ENCODE data around the gene NFATC3.
A peak's percentile ranks its signal among the peaks of the same experiment; 100 is the strongest.

The NFATC3 gene

DNA sequence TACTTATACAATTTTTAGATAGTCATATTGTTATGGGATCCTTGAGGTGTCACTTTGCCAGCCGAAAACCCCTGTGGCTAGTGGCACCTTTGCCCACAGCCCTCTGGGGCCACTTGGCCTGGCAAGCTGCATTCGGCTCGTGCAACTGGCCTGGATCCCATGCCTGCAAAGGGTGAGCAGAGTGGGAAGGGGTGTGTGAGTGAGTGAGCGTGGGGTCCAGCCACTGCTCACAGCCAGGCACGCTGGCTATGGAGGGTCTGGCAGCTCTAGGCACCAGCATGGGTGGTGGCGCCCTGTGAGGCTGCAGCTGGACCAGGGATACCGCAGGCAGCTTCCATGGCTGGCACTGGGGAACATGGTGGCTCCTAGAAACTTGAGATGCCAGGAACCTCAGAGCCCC is 101.7 kb downstream of the NFATC3 start:
- H3K27me3 Mint-ChIP-seq, result no peaks in the 10 kb centered on the region
- H3K36me3 Mint-ChIP-seq, result peaks cover 39% of the 10 kb centered on the region
- ATAC-seq (ENCODE audit: low read depth) (no peak), DNase-seq (ENCODE audit: low spot score in 2 of 2) (no peak)
- H3K27ac Mint-ChIP-seq, result peak overlapping the region; percentile 50
- no peak overlapping the region for H3K4me3 Mint-ChIP-seq
- peaks cover 2% of the 10 kb centered on the region for H3K4me1 Mint-ChIP-seq
- H3K9me3 Mint-ChIP-seq, result no peaks in the 10 kb centered on the region

- peaks cover 4% of the 10 kb centered on the region for H3K4me1 Mint-ChIP-seq
- ATAC-seq (ENCODE audit: low read depth) (no peak), DNase-seq (ENCODE audit: low spot score in 2 of 2) (no peak)
- H3K4me3 Mint-ChIP-seq, result no peak overlapping the region
- H3K36me3 Mint-ChIP-seq, result peaks cover 38% of the 10 kb centered on the region
- no peak overlapping the region for H3K27ac Mint-ChIP-seq
- H3K9me3 Mint-ChIP-seq, result no peaks in the 10 kb centered on the region
- H3K27me3 Mint-ChIP-seq, result no peaks in the 10 kb centered on the region
Measured at GRCh38 chr16:68187505-68187904, 102.3 kb downstream of the NFATC3 start.

- Mint-ChIP-seq H3K27ac (no peak overlapping the region), H3K4me1 (peaks cover 7% of the 10 kb centered on the region), H3K4me3 (no peak overlapping the region), H3K27me3 (no peaks in the 10 kb centered on the region), H3K36me3 (peaks cover 39% of the 10 kb centered on the region), H3K9me3 (no peaks in the 10 kb centered on the region)
- no peak for DNase-seq (ENCODE audit: low spot score in 2 of 2)
- ATAC-seq (ENCODE audit: low read depth), result no peak
Measured at GRCh38 chr16:68188170-68188569, 103.0 kb downstream of the NFATC3 start.

DNA sequence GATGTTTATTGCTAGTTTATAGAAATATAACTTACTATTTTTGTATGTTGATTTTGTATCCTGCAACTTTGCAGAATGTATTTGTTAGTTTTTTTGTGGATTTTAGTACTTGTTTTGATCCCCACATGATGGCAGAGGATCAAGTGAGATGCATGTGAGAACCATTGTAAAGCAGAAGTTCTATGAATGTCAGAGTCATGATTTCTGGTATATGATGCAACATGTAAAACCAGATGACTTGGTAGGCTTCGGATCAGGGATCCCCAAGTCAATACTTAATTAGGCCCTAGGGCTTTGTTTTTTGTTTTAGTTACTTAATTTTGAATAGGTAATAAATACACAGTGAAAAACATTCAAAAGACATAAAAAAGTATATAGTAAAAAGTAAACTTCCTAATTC is 104.9 kb downstream of the NFATC3 start:
- no peak for ATAC-seq (ENCODE audit: low read depth)
- no peak overlapping the region for H3K27ac Mint-ChIP-seq
- H3K36me3 Mint-ChIP-seq, result peaks cover 34% of the 10 kb centered on the region
- H3K4me1 Mint-ChIP-seq, result peaks cover 15% of the 10 kb centered on the region
- no peaks in the 10 kb centered on the region for H3K27me3 Mint-ChIP-seq
- H3K4me3 Mint-ChIP-seq, result no peak overlapping the region
- no peaks in the 10 kb centered on the region for H3K9me3 Mint-ChIP-seq
- DNase-seq (ENCODE audit: low spot score in 2 of 2), result no peak

GRCh38 chr16:68190736-68191510 is 105.8 kb downstream of the NFATC3 start:
- Mint-ChIP-seq H3K27me3 (no peaks in the 10 kb centered on the region), H3K36me3 (peaks cover 31% of the 10 kb centered on the region), H3K9me3 (no peaks in the 10 kb centered on the region), H3K27ac (no peak overlapping the region), H3K4me1 (peaks cover 15% of the 10 kb centered on the region), H3K4me3 (no peak overlapping the region)
- no peak for ATAC-seq (ENCODE audit: low read depth)
- DNase-seq (ENCODE audit: low spot score in 2 of 2), result no peak

DNA sequence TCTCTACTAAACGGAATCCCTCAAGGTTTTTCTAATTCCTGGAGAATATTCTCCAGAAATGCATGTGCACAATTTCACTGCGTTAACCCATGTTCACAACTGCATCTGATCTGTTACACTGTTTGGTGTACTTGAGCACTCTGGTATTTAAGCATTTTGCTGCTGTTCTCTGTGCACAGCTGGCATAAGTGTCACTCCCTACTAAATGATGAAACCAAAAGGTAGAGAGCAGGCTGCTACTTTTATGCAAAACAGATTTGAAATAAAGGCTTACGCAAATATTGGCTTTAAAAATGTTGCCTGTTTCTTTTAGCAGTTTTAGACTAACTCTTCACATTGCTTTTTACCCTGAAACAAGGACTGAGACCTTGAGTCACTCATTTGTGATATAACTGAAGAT is 109.1 kb downstream of the NFATC3 start:
- ATAC-seq (ENCODE audit: low read depth), result peak; percentile 67
- Mint-ChIP-seq H3K27me3 (no peaks in the 10 kb centered on the region), H3K36me3 (peaks cover 22% of the 10 kb centered on the region), H3K4me1 (peaks cover 15% of the 10 kb centered on the region), H3K9me3 (no peaks in the 10 kb centered on the region), H3K4me3 (peak overlapping the region; percentile 8), H3K27ac (peak overlapping the region; percentile 75)
- DNase-seq (ENCODE audit: low spot score in 2 of 2), result no peak

GRCh38 chr16:68197250-68197649 is 112.1 kb downstream of the NFATC3 start:
- no peak for DNase-seq (ENCODE audit: low spot score in 2 of 2)
- Mint-ChIP-seq H3K27ac (no peak overlapping the region), H3K4me3 (no peak overlapping the region), H3K27me3 (no peaks in the 10 kb centered on the region), H3K36me3 (peaks cover 12% of the 10 kb centered on the region), H3K9me3 (no peaks in the 10 kb centered on the region), H3K4me1 (peaks cover 17% of the 10 kb centered on the region)
- ATAC-seq (ENCODE audit: low read depth), result no peak

GRCh38 chr16:68200088-68200783 is 115.1 kb downstream of the NFATC3 start:
- DNase-seq (ENCODE audit: low spot score in 2 of 2), result no peak
- Mint-ChIP-seq H3K36me3 (peaks cover 4% of the 10 kb centered on the region), H3K4me1 (peaks cover 4% of the 10 kb centered on the region), H3K4me3 (no peak overlapping the region), H3K27me3 (no peaks in the 10 kb centered on the region), H3K27ac (peak overlapping the region; percentile 82), H3K9me3 (no peaks in the 10 kb centered on the region)
- ATAC-seq (ENCODE audit: low read depth), result peak; percentile 22

GRCh38 chr16:68202091-68202519 is 116.9 kb downstream of the NFATC3 start:
- H3K4me1 Mint-ChIP-seq, result peaks cover 4% of the 10 kb centered on the region
- H3K27me3 Mint-ChIP-seq, result no peaks in the 10 kb centered on the region
- DNase-seq (ENCODE audit: low spot score in 2 of 2) (no peak), ATAC-seq (ENCODE audit: low read depth) (no peak)
- no peaks in the 10 kb centered on the region for H3K9me3 Mint-ChIP-seq
- H3K27ac Mint-ChIP-seq, result no peak overlapping the region
- peaks cover 5% of the 10 kb centered on the region for H3K36me3 Mint-ChIP-seq
- H3K4me3 Mint-ChIP-seq, result no peak overlapping the region

GRCh38 chr16:68206245-68206644 is 121.1 kb downstream of the NFATC3 start:
- DNase-seq (ENCODE audit: low spot score in 2 of 2) (no peak), ATAC-seq (ENCODE audit: low read depth) (no peak)
- Mint-ChIP-seq H3K36me3 (peaks cover 5% of the 10 kb centered on the region), H3K27ac (no peak overlapping the region), H3K4me1 (no peaks in the 10 kb centered on the region), H3K27me3 (no peaks in the 10 kb centered on the region), H3K9me3 (no peaks in the 10 kb centered on the region), H3K4me3 (no peak overlapping the region)

GRCh38 chr16:68214726-68215125 is 129.6 kb downstream of the NFATC3 start:
- DNase-seq (ENCODE audit: low spot score in 2 of 2) (no peak), ATAC-seq (ENCODE audit: low read depth) (no peak)
- no peaks in the 10 kb centered on the region for H3K27me3 Mint-ChIP-seq
- peaks cover 6% of the 10 kb centered on the region for H3K36me3 Mint-ChIP-seq
- no peaks in the 10 kb centered on the region for H3K9me3 Mint-ChIP-seq
- H3K4me3 Mint-ChIP-seq, result no peak overlapping the region
- H3K4me1 Mint-ChIP-seq, result peaks cover 3% of the 10 kb centered on the region
- H3K27ac Mint-ChIP-seq, result no peak overlapping the region

GRCh38 chr16:68215302-68215701 is 130.1 kb downstream of the NFATC3 start:
- ATAC-seq (ENCODE audit: low read depth) (no peak), DNase-seq (ENCODE audit: low spot score in 2 of 2) (no peak)
- Mint-ChIP-seq H3K4me3 (no peak overlapping the region), H3K4me1 (peaks cover 3% of the 10 kb centered on the region), H3K9me3 (no peaks in the 10 kb centered on the region), H3K27me3 (no peaks in the 10 kb centered on the region), H3K27ac (peak overlapping the region; percentile 67), H3K36me3 (peaks cover 6% of the 10 kb centered on the region)

DNA sequence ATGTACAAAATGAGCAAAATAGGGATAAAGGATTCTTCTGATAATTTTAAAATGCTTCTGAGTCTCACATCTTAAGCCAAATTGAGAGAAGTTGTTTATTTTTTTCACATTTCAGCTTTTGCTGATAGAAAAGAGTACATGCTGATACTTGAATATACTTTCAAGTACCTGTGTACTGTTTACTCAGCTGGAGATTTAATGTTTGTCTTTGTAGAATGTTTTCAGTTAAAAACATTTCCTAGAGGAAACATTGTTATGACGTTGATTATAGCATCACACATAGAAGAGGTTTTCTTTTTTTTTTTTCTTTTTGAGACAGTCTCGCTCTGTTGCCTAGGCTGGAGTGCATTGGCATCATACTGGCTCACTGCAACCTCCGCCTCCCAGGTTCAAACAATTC is 131.1 kb downstream of the NFATC3 start:
- no peaks in the 10 kb centered on the region for H3K27me3 Mint-ChIP-seq
- DNase-seq (ENCODE audit: low spot score in 2 of 2) (no peak), ATAC-seq (ENCODE audit: low read depth) (no peak)
- peaks cover 5% of the 10 kb centered on the region for H3K4me1 Mint-ChIP-seq
- peaks cover 8% of the 10 kb centered on the region for H3K36me3 Mint-ChIP-seq
- no peaks in the 10 kb centered on the region for H3K9me3 Mint-ChIP-seq
- H3K27ac Mint-ChIP-seq, result no peak overlapping the region
- no peak overlapping the region for H3K4me3 Mint-ChIP-seq

DNA sequence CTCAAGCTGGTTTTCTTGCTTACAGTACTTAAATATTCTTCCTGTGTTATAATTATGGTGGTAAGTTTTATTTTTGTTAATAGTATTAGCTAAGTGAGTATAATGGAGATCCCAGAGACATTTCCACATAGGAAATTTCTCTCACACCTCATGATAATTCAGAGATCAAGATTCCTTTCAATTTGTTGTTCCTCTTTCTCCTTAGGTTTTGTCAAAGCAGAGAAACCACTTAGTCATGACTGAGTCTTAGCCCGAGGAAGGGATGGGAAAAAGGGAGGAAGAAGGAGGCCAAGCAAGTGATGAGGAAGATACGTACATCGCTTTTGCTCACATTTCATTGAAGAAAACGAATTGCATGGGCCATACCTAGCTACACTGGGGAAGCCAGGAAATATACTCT is 132.3 kb downstream of the NFATC3 start:
- Mint-ChIP-seq H3K4me3 (no peak overlapping the region), H3K4me1 (peaks cover 5% of the 10 kb centered on the region), H3K36me3 (peaks cover 15% of the 10 kb centered on the region)

More for the DNA sequence above, 132.3 kb downstream of the NFATC3 start:
- Mint-ChIP-seq H3K27me3 (no peaks in the 10 kb centered on the region), H3K27ac (no peak overlapping the region), H3K9me3 (no peaks in the 10 kb centered on the region)
- DNase-seq (ENCODE audit: low spot score in 2 of 2), result no peak
- ATAC-seq (ENCODE audit: low read depth), result no peak
